CD4-positive, alpha-beta T cell treated with Interleukin-10 for 1 hour (primary cell): ENCODE data around the gene GPM6B.

Experiments
- DNase-seq: peaks from one replicate; pipeline ENCODE4 v3.0.0-alpha.2; 2020

Gene GPM6B

GRCh38 chrX:13721371-13721770, 95.5 kb downstream of the GPM6B start:
- DNase-seq, result no peak
